Esophagus (tissue), 2 donors: ENCODE results near the gene PAQR5. TPM values are rescaled to one million over a fixed set of nuclear protein-coding genes. Genes with fewer than 3 reads are reported as not detected.

ENCODE experiments used
- H3K27ac ChIP-seq, 2 donors: one replicate each; pipeline ENCODE4 v1.5.1; 2013; ENCODE audit warnings: low read depth in 2 of 2, mild to moderate bottlenecking in 2 of 2, inconsistent platforms in 1 of 2, low read length in 1 of 2, moderate library complexity in 1 of 2
- H3K27me3 ChIP-seq, 2 donors: one replicate each; pipeline ENCODE4 v1.6.1; 2013; ENCODE audit warnings: low read length in 2 of 2, control low read depth in 1 of 2, mild to moderate bottlenecking in 1 of 2; ENCODE audit not compliant: insufficient read depth in 2 of 2, control insufficient read depth in 1 of 2
- H3K36me3 ChIP-seq, 2 donors: one replicate each; pipeline ENCODE4 v1.6.1; 2013; ENCODE audit warnings: low read length in 1 of 2; ENCODE audit not compliant: control insufficient read depth in 2 of 2, insufficient read depth in 2 of 2
- H3K4me1 ChIP-seq, 2 donors: one replicate each; pipeline ENCODE4 v1.6.1; 2013; ENCODE audit warnings: low read length in 1 of 2; ENCODE audit not compliant: control insufficient read depth in 2 of 2, insufficient read depth in 2 of 2
- H3K4me3 ChIP-seq, 2 donors: one replicate each; pipeline ENCODE4 v1.5.1; 2013; ENCODE audit warnings: low read length in 2 of 2, mild to moderate bottlenecking in 2 of 2, low read depth in 1 of 2, moderate library complexity in 1 of 2
- H3K9me3 ChIP-seq, 2 donors: one replicate each; pipeline ENCODE4 v1.6.1; 2013; ENCODE audit warnings: mild to moderate bottlenecking in 2 of 2, low read depth in 1 of 2, low read length in 1 of 2, moderate library complexity in 1 of 2; ENCODE audit not compliant: control insufficient read depth in 2 of 2, insufficient read depth in 1 of 2
- WGBS, 2 donors: extraction: QIAGEN DNeasy Blood & Tissue Kit; methylation state at CpG; one replicate each; pipeline ENCODE4 v1.1.7; 2013; 5-methylcytosine and 5-hydroxymethylcytosine counted together
- polyA plus RNA-seq, 2 donors: library from polyadenylated mRNA; stranded (reverse); fragments of 200-250 nt; gene quantifications; one replicate each; pipeline ENCODE4 v1.2.3, GENCODE V29; 2013
- donor health status: healthy with polysubstance abuse.
- donor health status: Bipolar disorder and iron deficiency.

The PAQR5 gene
- polyA plus RNA-seq, 2 donors, result 8.5 to 10.5 TPM

GRCh38 chr15:69407719-69408400 lies 109.1 kb downstream of the PAQR5 start:
- Histone ChIP-seq H3K4me1 (no peaks in the 10 kb centered on the region), H3K36me3 (no peaks in the 10 kb centered on the region), H3K9me3 (no peaks in the 10 kb centered on the region), H3K27me3 (no peaks in the 10 kb centered on the region), H3K4me3 (no peak overlapping the region), H3K27ac (no peak overlapping the region)
- WGBS, 2 donors, result 91 to 98% methylated on average over 3 of the region's 3 CpGs

- H3K9me3 ChIP-seq, result no peaks in the 10 kb centered on the region
- H3K27ac ChIP-seq, result no peak overlapping the region
- WGBS, 2 donors, result 59 to 63% methylated on average over 3 of the region's 3 CpGs
- no peak overlapping the region for H3K4me3 ChIP-seq
- H3K36me3 ChIP-seq, result no peaks in the 10 kb centered on the region
- no peaks in the 10 kb centered on the region for H3K4me1 ChIP-seq
- H3K27me3 ChIP-seq, result no peaks in the 10 kb centered on the region
Observed at GRCh38 chr15:69408841-69409240, 110.1 kb downstream of the PAQR5 start.

GRCh38 chr15:69410248-69410874 lies 111.6 kb downstream of the PAQR5 start:
- Histone ChIP-seq H3K9me3 (no peaks in the 10 kb centered on the region), H3K27me3 (no peaks in the 10 kb centered on the region), H3K36me3 (no peaks in the 10 kb centered on the region), H3K27ac (no peak overlapping the region), H3K4me1 (no peaks in the 10 kb centered on the region), H3K4me3 (no peak overlapping the region)
- 51 to 55% methylated on average over 9 of the region's 9 CpGs for WGBS, 2 donors

GRCh38 chr15:69412274-69412673 lies 113.6 kb downstream of the PAQR5 start:
- no peaks in the 10 kb centered on the region for H3K4me1 ChIP-seq
- no peak overlapping the region for H3K4me3 ChIP-seq
- no peak overlapping the region for H3K27ac ChIP-seq
- no peaks in the 10 kb centered on the region for H3K9me3 ChIP-seq
- H3K27me3 ChIP-seq, result no peaks in the 10 kb centered on the region
- no peaks in the 10 kb centered on the region for H3K36me3 ChIP-seq

- 68 to 69% methylated on average over 1 of the region's 1 CpG for WGBS, 2 donors
- Histone ChIP-seq H3K36me3 (no peaks in the 10 kb centered on the region), H3K27ac (no peak overlapping the region), H3K4me3 (no peak overlapping the region), H3K4me1 (no peaks in the 10 kb centered on the region), H3K9me3 (no peaks in the 10 kb centered on the region), H3K27me3 (no peaks in the 10 kb centered on the region)
Observed at GRCh38 chr15:69412701-69413100, 114.0 kb downstream of the PAQR5 start.

GRCh38 chr15:69413822-69414700 lies 115.3 kb downstream of the PAQR5 start, which contains the start of gene KIF23:
Gene KIF23, plus strand, starts transcription at chr15:69414349. Its CDS starts 117 bp downstream, at chr15:69414466.
- Histone ChIP-seq H3K9me3 (no peaks in the 10 kb centered on the region), H3K27me3 (no peaks in the 10 kb centered on the region), H3K4me3 (peak within 1 kb of the TSS; percentile 72 to 81), H3K36me3 (no peaks in the 10 kb centered on the region), H3K27ac (peak within 1 kb of the TSS; percentile 27 to 41), H3K4me1 (no peaks in the 10 kb centered on the region)
- WGBS, 2 donors, result 2% methylated on average over 71 to 78 of the region's 78 CpGs

GRCh38 chr15:69414701-69415167 lies 116.0 kb downstream of the PAQR5 start:
- Histone ChIP-seq H3K9me3 (no peaks in the 10 kb centered on the region), H3K27ac (peak overlapping the region; percentile 27 to 41), H3K4me1 (no peaks in the 10 kb centered on the region), H3K27me3 (no peaks in the 10 kb centered on the region), H3K36me3 (no peaks in the 10 kb centered on the region), H3K4me3 (peak overlapping the region; percentile 72 to 81)
- 0 to 1% methylated on average over 29 of the region's 29 CpGs for WGBS, 2 donors

- Histone ChIP-seq H3K4me1 (no peaks in the 10 kb centered on the region), H3K4me3 (peak overlapping the region in 1 of 2 donors; percentile 1), H3K27ac (no peak overlapping the region), H3K9me3 (no peaks in the 10 kb centered on the region), H3K36me3 (no peaks in the 10 kb centered on the region), H3K27me3 (no peaks in the 10 kb centered on the region)
- WGBS, 2 donors, result 83 to 88% methylated on average over 3 of the region's 3 CpGs
Observed at GRCh38 chr15:69415381-69415780, 116.7 kb downstream of the PAQR5 start.

GRCh38 chr15:69417581-69417980 lies 118.9 kb downstream of the PAQR5 start:
- Histone ChIP-seq H3K36me3 (no peaks in the 10 kb centered on the region), H3K4me1 (no peaks in the 10 kb centered on the region), H3K4me3 (no peak overlapping the region), H3K27ac (no peak overlapping the region), H3K9me3 (no peaks in the 10 kb centered on the region), H3K27me3 (no peaks in the 10 kb centered on the region)
